Adrenal gland (tissue), 12 donors: ENCODE data around the gene ST13. TPM values are rescaled to one million over a fixed set of nuclear protein-coding genes. Genes with fewer than 3 reads are reported as not detected.

Experiments
- DNase-seq, 7 donors: peaks; one replicate each; pipeline ENCODE4 v3.0.0-alpha.2; 2019 to 2020
- H3K27ac ChIP-seq, 5 donors: fragments of 200-600 bp; sonication (generic) in 4 of 5; 1 replicate in 3 of 5; 2 replicates in 2 of 5; pipeline versions ENCODE4 v1.5.1 to v1.8.0; 2016 to 2020; ENCODE audit warnings: mild to moderate bottlenecking in 1 of 5
- H3K27me3 ChIP-seq: fragments of 200-600 bp; 2 replicates; pipeline ENCODE4 v1.8.0; 2021
- H3K36me3 ChIP-seq, 2 donors: fragments of 200-600 bp; replicated peaks in 1 of 2; 1 replicate in 1 of 2; 2 replicates in 1 of 2; pipeline versions ENCODE4 v1.5.1 to v1.8.0; 2018 to 2022
- H3K4me1 ChIP-seq, 2 donors: fragments of 200-600 bp; replicated peaks in 1 of 2; 1 replicate in 1 of 2; 2 replicates in 1 of 2; pipeline versions ENCODE4 v1.5.1 to v1.8.0; 2018 to 2021
- H3K4me3 ChIP-seq, 4 donors: fragments of 200-600 bp; sonication (generic) in 3 of 4; one replicate each; pipeline ENCODE4 v1.5.1; 2016 to 2018
- H3K9me3 ChIP-seq, 3 donors: fragments of 200-600 bp; sonication (generic) in 1 of 3; replicated peaks in 1 of 3; 1 replicate in 2 of 3; 2 replicates in 1 of 3; pipeline versions ENCODE4 v1.5.1 to v1.8.0; 2016 to 2021
- POLR2A ChIP-seq, 2 donors: fragments of 450-650 bp; IDR thresholded peaks; one replicate each; pipeline ENCODE4 v1.6.1; 2017; ENCODE audit warnings: antibody characterized with exemption in 2 of 2, mild to moderate bottlenecking in 2 of 2, moderate library complexity in 1 of 2
- WGBS, 4 donors: extraction: QIAGEN DNeasy Blood & Tissue Kit in 2 of 4; methylation state at CpG; one replicate each; pipeline versions ENCODE4 v1.1.5 to v1.1.7; 2013 to 2017; 5-methylcytosine and 5-hydroxymethylcytosine counted together
- intact Hi-C, 2 donors: fragments of 100-400 bp; cut with DNase I; formaldehyde crosslinking; loops; one replicate each; pipeline versions ENCODE4 v1.14.1 to v1.15.0; 2022 to 2023
- polyA plus RNA-seq, 3 donors: library from polyadenylated mRNA; stranded (reverse); fragments of 200-250 nt in 2 of 3; fragments of 350-450 nt in 1 of 3; fragmentation: Illumina TruSeq in 1 of 3; extraction: RNeasy Lipid Tissue Mini Kit (QIAGEN cat#74804) in 1 of 3; gene quantifications; one replicate each; pipeline ENCODE4 v1.2.3, GENCODE V29; 2013 to 2014
- total RNA-seq, 9 donors: library from RNA; depleted of rRNA in 4 of 9; stranded (reverse); fragments of >200 nt in 4 of 9; fragments of 120-200 nt in 1 of 9; fragmentation: NEBNext Ultra II Directional in 1 of 9; extraction: Animal tissue kit (Norgen Biotek cat#: 25700) in 1 of 9; gene quantifications; one replicate each; pipeline versions ENCODE4 v1.1.0 to v1.2.4, GENCODE V29; 2013 to 2023
- TF ChIP-seq, protein P1 (sequence below), 6 experiments: fragments of 450-650 bp in 4 of 6; fragments of 200-600 bp in 2 of 6; sonication (generic) in 1 of 6; IDR thresholded peaks; 1 replicate in 5 of 6; 2 replicates in 1 of 6; pipeline versions ENCODE4 v1.5.1 to v1.8.0; 2016 to 2021; ENCODE audit warnings: antibody characterized with exemption in 6 of 6, mild to moderate bottlenecking in 2 of 6, moderate library complexity in 1 of 6
- donor health status: healthy with polysubstance abuse.
- donor health status: Bipolar disorder and iron deficiency.
- donor health status: DM: yes; HTN: yes; CAD: no.
- donor health status: DM: no; HTN: no; CAD: no.
- donor health status: DM: no; HTN: no; CAD: no.
- donor health status: DM: yes; HTN: yes; CAD: no.

ST13 gene
- total and polyA plus RNA-seq, 12 donors, result 61.5 to 575 (median 242) TPM

DNA sequence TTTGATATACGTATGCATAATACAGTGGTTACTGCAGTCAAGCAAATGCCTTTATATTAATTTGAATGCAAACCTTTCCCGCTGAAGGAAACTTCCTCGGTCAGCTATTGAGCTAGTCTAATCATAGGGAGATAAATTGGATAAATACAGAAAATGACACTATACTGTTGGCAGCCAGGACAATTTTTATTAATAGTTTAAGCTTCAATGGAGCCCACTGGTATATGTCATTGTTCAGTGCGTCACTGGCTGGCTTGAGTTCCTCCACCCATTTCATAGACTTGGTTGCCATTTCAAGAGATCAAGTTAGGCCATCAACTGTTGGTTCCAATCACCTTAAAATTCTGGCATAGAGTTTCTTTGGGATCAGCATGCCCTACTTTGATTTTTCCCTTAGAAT is 38.0 kb upstream of the ST13 start:
- 97 to 99% (median 99%) methylated on average over 4 of the region's 4 CpGs for WGBS, 4 donors
- intact Hi-C loops, result loop anchor here (10.0 kb wide), 2 partner anchors 80 to 210 kb away; partner anchors contain the start of gene SLC25A17 (in 1 of the 2)
- H3K4me3 ChIP-seq, result no peak overlapping the region
- DNase-seq, result no peak
- no peaks in the 10 kb centered on the region for H3K9me3 ChIP-seq
- no peak for TF ChIP-seq POLR2A (IDR thresholded peaks at IDR 0.05)
- TF ChIP-seq, protein P1, sequence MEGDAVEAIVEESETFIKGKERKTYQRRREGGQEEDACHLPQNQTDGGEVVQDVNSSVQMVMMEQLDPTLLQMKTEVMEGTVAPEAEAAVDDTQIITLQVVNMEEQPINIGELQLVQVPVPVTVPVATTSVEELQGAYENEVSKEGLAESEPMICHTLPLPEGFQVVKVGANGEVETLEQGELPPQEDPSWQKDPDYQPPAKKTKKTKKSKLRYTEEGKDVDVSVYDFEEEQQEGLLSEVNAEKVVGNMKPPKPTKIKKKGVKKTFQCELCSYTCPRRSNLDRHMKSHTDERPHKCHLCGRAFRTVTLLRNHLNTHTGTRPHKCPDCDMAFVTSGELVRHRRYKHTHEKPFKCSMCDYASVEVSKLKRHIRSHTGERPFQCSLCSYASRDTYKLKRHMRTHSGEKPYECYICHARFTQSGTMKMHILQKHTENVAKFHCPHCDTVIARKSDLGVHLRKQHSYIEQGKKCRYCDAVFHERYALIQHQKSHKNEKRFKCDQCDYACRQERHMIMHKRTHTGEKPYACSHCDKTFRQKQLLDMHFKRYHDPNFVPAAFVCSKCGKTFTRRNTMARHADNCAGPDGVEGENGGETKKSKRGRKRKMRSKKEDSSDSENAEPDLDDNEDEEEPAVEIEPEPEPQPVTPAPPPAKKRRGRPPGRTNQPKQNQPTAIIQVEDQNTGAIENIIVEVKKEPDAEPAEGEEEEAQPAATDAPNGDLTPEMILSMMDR (IDR thresholded peaks at IDR 0.05), result no peak
- H3K27me3 ChIP-seq, result no peaks in the 10 kb centered on the region
- H3K4me1 ChIP-seq, result no peaks in the 10 kb centered on the region
- H3K36me3 ChIP-seq, result peaks cover 0 to under 1% of the 10 kb centered on the region in 2 donors
- no peak overlapping the region for H3K27ac ChIP-seq

DNA sequence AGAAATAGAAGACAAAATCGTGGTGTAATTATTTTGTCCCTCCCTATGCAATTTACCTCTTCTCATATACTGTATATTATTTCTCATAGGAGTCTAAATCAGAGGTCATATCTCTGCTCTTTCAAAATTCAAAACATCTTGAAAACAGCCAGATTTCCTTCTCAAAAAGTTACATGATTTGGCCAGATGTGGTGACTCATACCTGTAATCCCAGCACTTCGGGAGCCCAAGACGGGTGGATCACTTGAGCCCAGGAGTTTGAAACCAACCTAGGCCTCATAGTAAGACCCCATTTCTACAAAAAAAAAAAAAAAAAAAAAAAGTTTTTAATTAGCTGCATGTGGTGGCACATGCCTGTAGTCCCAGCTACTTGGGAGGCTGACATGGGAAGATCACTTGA is 34.4 kb upstream of the ST13 start:
- no peak overlapping the region for H3K27ac ChIP-seq
- WGBS, 4 donors, result 70 to 76% (median 74%) methylated on average over 3 of the region's 3 CpGs
- intact Hi-C loops, result loop anchor here (10.0 kb wide), 2 partner anchors 76 to 206 kb away; partner anchors contain the start of gene SLC25A17 (in 1 of the 2)
- H3K4me1 ChIP-seq, result no peaks in the 10 kb centered on the region
- no peaks in the 10 kb centered on the region for H3K27me3 ChIP-seq
- DNase-seq, result peak in 1 of 7 donors; percentile 35
- H3K36me3 ChIP-seq, result peaks cover 0 to 25% of the 10 kb centered on the region in 2 donors
- no peak overlapping the region for H3K4me3 ChIP-seq
- TF ChIP-seq, protein P1 (IDR thresholded peaks at IDR 0.05), result no peak
- no peak for TF ChIP-seq POLR2A (IDR thresholded peaks at IDR 0.05)
- no peaks in the 10 kb centered on the region for H3K9me3 ChIP-seq

DNA sequence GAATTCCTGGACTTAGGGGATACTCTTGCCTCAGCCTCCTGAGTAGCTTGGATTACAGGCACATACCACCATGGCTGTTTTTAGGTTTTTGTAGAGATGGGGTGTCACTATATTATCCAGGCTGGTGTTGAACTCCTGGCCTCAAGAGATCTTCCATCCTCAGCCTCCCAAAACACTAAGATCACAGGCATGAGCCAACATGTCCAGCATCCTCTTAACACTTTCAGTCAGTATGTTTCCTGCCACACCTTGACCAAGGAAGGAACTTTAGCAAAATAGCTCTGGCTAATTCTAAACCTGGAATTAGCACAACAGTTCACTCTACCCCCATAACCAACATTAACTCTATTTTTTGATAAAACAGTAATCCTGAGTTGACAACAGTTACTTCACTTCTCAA is 32.7 kb upstream of the ST13 start:
- TF ChIP-seq, protein P1 (IDR thresholded peaks at IDR 0.05), result no peak
- no peak for TF ChIP-seq POLR2A (IDR thresholded peaks at IDR 0.05)
- H3K36me3 ChIP-seq, result peaks cover 0 to 28% of the 10 kb centered on the region in 2 donors

DNA sequence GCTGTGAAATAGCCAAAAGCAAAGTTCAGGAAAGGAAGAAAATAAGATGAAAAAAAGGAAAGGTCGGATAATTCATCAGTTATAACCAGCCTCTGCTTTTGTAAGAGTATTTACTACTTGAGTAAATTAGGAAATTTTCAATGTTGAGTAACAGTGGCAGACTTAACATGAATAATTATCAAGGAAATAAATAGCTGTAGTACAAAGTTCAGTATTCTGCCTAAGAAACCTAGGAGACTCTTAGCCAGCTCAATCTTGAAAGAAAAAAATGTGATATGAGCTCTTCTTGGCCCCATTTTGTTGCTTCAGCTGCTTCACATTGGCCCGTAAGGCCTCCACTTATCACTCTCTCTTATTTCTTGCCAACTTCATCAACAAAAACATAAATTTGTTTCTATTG is 22.5 kb upstream of the ST13 start:
- peak overlapping the region in 1 of 5 donors; percentile 15 for H3K27ac ChIP-seq
- no peak overlapping the region for H3K4me3 ChIP-seq
- TF ChIP-seq POLR2A (IDR thresholded peaks at IDR 0.05), result no peak
- TF ChIP-seq, protein P1 (IDR thresholded peaks at IDR 0.05), result no peak
- peaks cover 3 to 7% of the 10 kb centered on the region in 2 donors for H3K4me1 ChIP-seq
- peaks cover 0 to 24% of the 10 kb centered on the region in 2 donors for H3K36me3 ChIP-seq
- H3K9me3 ChIP-seq, result no peaks in the 10 kb centered on the region
- 62 to 76% (median 69%) methylated on average over 2 of the region's 2 CpGs for WGBS, 4 donors
- intact Hi-C loops, result no loop called here
- no peaks in the 10 kb centered on the region for H3K27me3 ChIP-seq
- no peak for DNase-seq

More for the DNA sequence above, 32.7 kb upstream of the ST13 start:
- Histone ChIP-seq H3K4me1 (no peaks in the 10 kb centered on the region), H3K4me3 (no peak overlapping the region), H3K27me3 (no peaks in the 10 kb centered on the region), H3K9me3 (no peaks in the 10 kb centered on the region), H3K27ac (no peak overlapping the region)
- intact Hi-C loops, result no loop called here
- DNase-seq, result no peak
